ENCODE data around the gene ZGPAT.

GRCh38 chr20:63690898-63691710 is 16.7 kb upstream of the ZGPAT start:
- TF ChIP-seq POLR2AphosphoS5 (IDR thresholded peaks at IDR 0.05): no peak
- TF ChIP-seq, protein P1, sequence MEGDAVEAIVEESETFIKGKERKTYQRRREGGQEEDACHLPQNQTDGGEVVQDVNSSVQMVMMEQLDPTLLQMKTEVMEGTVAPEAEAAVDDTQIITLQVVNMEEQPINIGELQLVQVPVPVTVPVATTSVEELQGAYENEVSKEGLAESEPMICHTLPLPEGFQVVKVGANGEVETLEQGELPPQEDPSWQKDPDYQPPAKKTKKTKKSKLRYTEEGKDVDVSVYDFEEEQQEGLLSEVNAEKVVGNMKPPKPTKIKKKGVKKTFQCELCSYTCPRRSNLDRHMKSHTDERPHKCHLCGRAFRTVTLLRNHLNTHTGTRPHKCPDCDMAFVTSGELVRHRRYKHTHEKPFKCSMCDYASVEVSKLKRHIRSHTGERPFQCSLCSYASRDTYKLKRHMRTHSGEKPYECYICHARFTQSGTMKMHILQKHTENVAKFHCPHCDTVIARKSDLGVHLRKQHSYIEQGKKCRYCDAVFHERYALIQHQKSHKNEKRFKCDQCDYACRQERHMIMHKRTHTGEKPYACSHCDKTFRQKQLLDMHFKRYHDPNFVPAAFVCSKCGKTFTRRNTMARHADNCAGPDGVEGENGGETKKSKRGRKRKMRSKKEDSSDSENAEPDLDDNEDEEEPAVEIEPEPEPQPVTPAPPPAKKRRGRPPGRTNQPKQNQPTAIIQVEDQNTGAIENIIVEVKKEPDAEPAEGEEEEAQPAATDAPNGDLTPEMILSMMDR (IDR thresholded peaks at IDR 0.05): no peak
